Endodermal cell (in vitro differentiated cells): ENCODE results near the gene DLG2. TPM values are rescaled to one million over a fixed set of nuclear protein-coding genes. Genes with fewer than 3 reads are reported as not detected.
"Not testable (repeated sequence)": the region's sequence is repeated elsewhere in the genome, so short reads cannot be mapped to it uniquely, and the experiment has no call there.

Experiments used
- DNase-seq: peaks from one replicate; pipeline ENCODE4 v3.0.0-alpha.2; 2017
- H3K27ac ChIP-seq: 2 replicates; pipeline ENCODE4 v1.5.1; 2013; ENCODE audit warnings: mild to moderate bottlenecking, low read depth, low read length, moderate library complexity
- H3K27me3 ChIP-seq: 2 replicates; pipeline ENCODE4 v1.6.1; 2013; ENCODE audit warnings: mild to moderate bottlenecking, low read length, moderate library complexity; ENCODE audit not compliant: insufficient read depth, control insufficient read depth, poor library complexity, severe bottlenecking
- H3K36me3 ChIP-seq: 2 replicates; pipeline ENCODE4 v1.7.0; 2013; ENCODE audit warnings: mild to moderate bottlenecking, low read length, moderate library complexity; ENCODE audit not compliant: control insufficient read depth, insufficient read depth
- H3K4me1 ChIP-seq: one replicate; pipeline ENCODE4 v1.7.0; 2013; ENCODE audit warnings: low read length; ENCODE audit not compliant: control insufficient read depth, insufficient read depth
- H3K4me3 ChIP-seq: 2 replicates; pipeline ENCODE4 v1.5.1; 2013; ENCODE audit warnings: mild to moderate bottlenecking, low read length, moderate library complexity
- H3K9ac ChIP-seq: 2 replicates; pipeline ENCODE4 v1.6.1; 2013; ENCODE audit warnings: mild to moderate bottlenecking, low read length, moderate library complexity; ENCODE audit not compliant: poor library complexity, severe bottlenecking; ENCODE audit errors: extremely low read depth
- H3K9me3 ChIP-seq: 2 replicates; pipeline ENCODE4 v1.6.1; 2013; ENCODE audit warnings: mild to moderate bottlenecking, low read length, moderate library complexity; ENCODE audit not compliant: control insufficient read depth
- H3K27ac Mint-ChIP-seq: 2 replicates; pipeline ENCODE4 v1.8.0; 2020; ENCODE audit warnings: mixed read lengths
- H3K27me3 Mint-ChIP-seq: 2 replicates; pipeline ENCODE4 v1.8.0; 2021; ENCODE audit warnings: mild to moderate bottlenecking, mixed read lengths; ENCODE audit not compliant: insufficient read depth
- H3K36me3 Mint-ChIP-seq: 2 replicates; pipeline ENCODE4 v1.8.0; 2020; ENCODE audit warnings: low read depth, mixed read lengths
- H3K4me1 Mint-ChIP-seq: 2 replicates; pipeline ENCODE4 v1.8.0; 2020; ENCODE audit warnings: mixed read lengths
- H3K4me3 Mint-ChIP-seq: 2 replicates; pipeline ENCODE4 v1.8.0; 2020; ENCODE audit warnings: mild to moderate bottlenecking, moderate library complexity, mixed read lengths
- H3K9me3 Mint-ChIP-seq: 2 replicates; pipeline ENCODE4 v1.8.0; 2020; ENCODE audit warnings: mild to moderate bottlenecking, mixed read lengths
- CTCF ChIP-seq: fragments of 200-600 bp; sonication (generic); conservative IDR thresholded peaks from 2 replicates; pipeline ENCODE4 v1.5.0; 2021; ENCODE audit warnings: antibody characterized with exemption, mild to moderate bottlenecking
- WGBS, 2 experiments: methylation state at CpG; one replicate each; pipeline versions ENCODE4 v1.1.5 to v1.1.7; 2013; ENCODE audit warnings: missing lambda C conversion rate in 2 of 2, mixed read lengths in 1 of 2; ENCODE audit not compliant: insufficient coverage in 1 of 2, insufficient read length in 1 of 2; 5-methylcytosine and 5-hydroxymethylcytosine counted together
- total RNA-seq, 2 donors: library from RNA; stranded (reverse); fragmentation: NEBNext Ultra II Directional in 1 of 2; extraction: Animal tissue kit (Norgen Biotek cat#: 25700) in 1 of 2; gene quantifications; 2 replicates in 1 of 2; 3 replicates in 1 of 2; pipeline ENCODE4 v1.2.1, GENCODE V29; 2021

DLG2 gene
- total RNA-seq, 2 donors from 2014 or later: 9.6 to 10.6 TPM

GRCh38 chr11:83427501-83427900 is 2199.6 kb downstream of the DLG2 start:
- TF ChIP-seq CTCF: no peak

GRCh38 chr11:83425137-83425466 is 2202.0 kb downstream of the DLG2 start:
- Mint-ChIP-seq H3K4me1 (peaks cover 17% of the 10 kb centered on the region), H3K36me3 (peaks cover 31% of the 10 kb centered on the region), H3K4me3 (no peak overlapping the region), H3K27me3 (no peaks in the 10 kb centered on the region), H3K9me3 (peaks cover 41% of the 10 kb centered on the region), H3K27ac (no peak overlapping the region)
- peak overlapping the region; percentile 50 for H3K4me3 ChIP-seq
- no peaks in the 10 kb centered on the region for H3K36me3 ChIP-seq
- no peak for TF ChIP-seq CTCF
- H3K27ac ChIP-seq: no peak overlapping the region
- no peak for DNase-seq
- H3K27me3 ChIP-seq: no peaks in the 10 kb centered on the region
- H3K4me1 ChIP-seq: peaks cover 6% of the 10 kb centered on the region
- no peak overlapping the region for H3K9ac ChIP-seq
- peaks cover 41% of the 10 kb centered on the region for H3K9me3 ChIP-seq

More at GRCh38 chr11:83427501-83427900, 2199.6 kb downstream of the DLG2 start:
- no peak overlapping the region for H3K27ac ChIP-seq
- no peak overlapping the region for H3K4me3 Mint-ChIP-seq
- H3K4me1 Mint-ChIP-seq: peaks cover 19% of the 10 kb centered on the region
- H3K4me3 ChIP-seq: no peak overlapping the region
- WGBS, 2 experiments: 63 to 98% methylated on average over 2 of the region's 2 CpGs
- peaks cover 13% of the 10 kb centered on the region for H3K36me3 Mint-ChIP-seq
- H3K9ac ChIP-seq: no peak overlapping the region
- peaks cover 17% of the 10 kb centered on the region for H3K9me3 Mint-ChIP-seq
- H3K27ac Mint-ChIP-seq: no peak overlapping the region
- no peaks in the 10 kb centered on the region for H3K27me3 ChIP-seq
- no peak for DNase-seq
- H3K4me1 ChIP-seq: peaks cover 10% of the 10 kb centered on the region
- no peaks in the 10 kb centered on the region for H3K27me3 Mint-ChIP-seq
- peaks cover 27% of the 10 kb centered on the region for H3K9me3 ChIP-seq
- no peaks in the 10 kb centered on the region for H3K36me3 ChIP-seq

- H3K36me3 Mint-ChIP-seq: peaks cover 31% of the 10 kb centered on the region
- peaks cover 19% of the 10 kb centered on the region for H3K4me1 Mint-ChIP-seq
- no peak for DNase-seq
- peak overlapping the region; percentile 50 for H3K4me3 ChIP-seq
- no peak for TF ChIP-seq CTCF
- H3K27ac Mint-ChIP-seq: no peak overlapping the region
- peaks cover 41% of the 10 kb centered on the region for H3K9me3 ChIP-seq
- peaks cover 45% of the 10 kb centered on the region for H3K9me3 Mint-ChIP-seq
- peaks cover under 1% of the 10 kb centered on the region for H3K4me1 ChIP-seq
- H3K9ac ChIP-seq: no peak overlapping the region
- H3K36me3 ChIP-seq: no peaks in the 10 kb centered on the region
- WGBS, 2 experiments: 90 to 92% methylated on average over 2 of the region's 2 CpGs
- no peaks in the 10 kb centered on the region for H3K27me3 Mint-ChIP-seq
- H3K4me3 Mint-ChIP-seq: no peak overlapping the region
- H3K27ac ChIP-seq: no peak overlapping the region
- no peaks in the 10 kb centered on the region for H3K27me3 ChIP-seq
These were observed 2202.6 kb downstream of the DLG2 start for GRCh38 chr11:83424376-83425136.

GRCh38 chr11:83422641-83423040 is 2204.5 kb downstream of the DLG2 start:
- H3K9me3 ChIP-seq: peaks cover 41% of the 10 kb centered on the region
- H3K27ac ChIP-seq, H3K4me3 ChIP-seq, H3K27me3 ChIP-seq, DNase-seq, H3K36me3 ChIP-seq, H3K27me3 Mint-ChIP-seq, H3K9ac ChIP-seq, H3K27ac Mint-ChIP-seq, H3K4me3 Mint-ChIP-seq, H3K4me1 ChIP-seq: not testable (repeated sequence)
- H3K4me1 Mint-ChIP-seq: peaks cover 33% of the 10 kb centered on the region
- 95 to 100% methylated on average over 2 to 4 of the region's 5 CpGs for WGBS, 2 experiments
- H3K36me3 Mint-ChIP-seq: peaks cover 32% of the 10 kb centered on the region
- H3K9me3 Mint-ChIP-seq: peaks cover 49% of the 10 kb centered on the region
